Subcutaneous adipose tissue (tissue), 4 donors: Measurements from ENCODE around the gene S100P. TPM values are rescaled to one million over a fixed set of nuclear protein-coding genes. Genes with fewer than 3 reads are reported as not detected.

Source experiments
- total RNA-seq, 4 donors: library from RNA; depleted of rRNA; stranded (reverse); fragments of >200 nt; gene quantifications; one replicate each; pipeline ENCODE4 v1.1.0, GENCODE V29; 2016

Gene S100P
- total RNA-seq, 4 donors from 2014 or later, result 3.4 TPM; not detected in 3

Other genes starting within 250 kb of the S100P start
- gene PPP2R2C, start 221.3 kb upstream of the S100P start, total RNA-seq, result 1 to 10 TPM in 1 of 4 donors, under 1 TPM in 2, not detected in 1; 0.17 to 2.0 (median 0.49) TPM
- gene MAN2B2, start 118.7 kb upstream of the S100P start, total RNA-seq, result 10 to 100 TPM; 26.6 to 55.5 (median 31.7) TPM
- 100 to 1,000 TPM; 142 to 179 (median 163) TPM for gene MRFAP1, start 53.2 kb upstream of the S100P start, total RNA-seq
- 10 to 100 TPM; 38.2 to 54.2 (median 44.6) TPM for gene MRFAP1L1, start 16.0 kb downstream of the S100P start, total RNA-seq
- gene BLOC1S4, start 22.3 kb downstream of the S100P start, total RNA-seq, result 10 to 100 TPM in 3 of 4 donors, 1 to 10 TPM in 1; 6.4 to 15.3 (median 13.1) TPM
- 10 to 100 TPM; 24.3 to 36.5 (median 31.0) TPM for gene KIAA0232, start 88.8 kb downstream of the S100P start, total RNA-seq
- 10 to 100 TPM; 39.0 to 48.4 (median 43.7) TPM for gene TBC1D14, start 215.9 kb downstream of the S100P start, total RNA-seq